Measurements from ENCODE around the gene DDX47. TPM values are rescaled to one million over a fixed set of nuclear protein-coding genes. Genes with fewer than 3 reads are reported as not detected.

The DDX47 gene
- total RNA-seq, 4 donors from 2014 or later = 49.2 to 66.7 (median 60.2) TPM

- no peaks in the 10 kb centered on the region for H3K36me3 ChIP-seq
- H3K27me3 ChIP-seq = no peaks in the 10 kb centered on the region
- 14 to 15% methylated on average over 9 of the region's 9 CpGs for WGBS, 2 donors (ENCODE audit: low coverage in 1 of 2)
- H3K4me1 ChIP-seq = peaks cover 5 to 53% (median 13%) of the 10 kb centered on the region in 3 donors
- peak overlapping the region in 1 of 2 donors; percentile 74 for H3K4me3 ChIP-seq
- peak; percentile 32 for ATAC-seq
- H3K27ac ChIP-seq = peak overlapping the region in 3 of 4 donors; percentile 89 to 98 (median 94)
- peak; percentile 68 to 84 (median 72) for TF ChIP-seq CTCF (IDR thresholded peaks at IDR 0.05)
- TF ChIP-seq POLR2A (IDR thresholded peaks at IDR 0.05) = no peak
- TF ChIP-seq POLR2AphosphoS5 (IDR thresholded peaks at IDR 0.05) = peak; percentile 24
- TF ChIP-seq EP300 (IDR thresholded peaks at IDR 0.05) = no peak
- H3K9me3 ChIP-seq = no peaks in the 10 kb centered on the region
Measured at GRCh38 chr12:12788675-12789368, 24.3 kb upstream of the DDX47 start.

GRCh38 chr12:12790956-12791355 lies 22.2 kb upstream of the DDX47 start:
- WGBS, 2 donors (ENCODE audit: low coverage in 1 of 2) = 46 to 52% methylated on average over 4 of the region's 4 CpGs
- Histone ChIP-seq H3K27ac (no peak overlapping the region), H3K36me3 (no peaks in the 10 kb centered on the region), H3K4me3 (no peak overlapping the region), H3K4me1 (peaks cover 5 to 53% (median 13%) of the 10 kb centered on the region in 3 donors), H3K27me3 (no peaks in the 10 kb centered on the region), H3K9me3 (no peaks in the 10 kb centered on the region)
- TF ChIP-seq EP300 (IDR thresholded peaks at IDR 0.05) (no peak), CTCF (IDR thresholded peaks at IDR 0.05) (no peak), POLR2A (IDR thresholded peaks at IDR 0.05) (no peak), POLR2AphosphoS5 (IDR thresholded peaks at IDR 0.05) (no peak)
- ATAC-seq = no peak

GRCh38 chr12:12791756-12792369 lies 21.3 kb upstream of the DDX47 start:
- Histone ChIP-seq H3K36me3 (no peaks in the 10 kb centered on the region), H3K4me3 (peak overlapping the region in 1 of 2 donors; percentile 22), H3K27me3 (no peaks in the 10 kb centered on the region), H3K4me1 (peaks cover 5 to 45% (median 13%) of the 10 kb centered on the region in 3 donors), H3K9me3 (no peaks in the 10 kb centered on the region), H3K27ac (peak overlapping the region in 3 of 4 donors; percentile 20 to 62 (median 44))
- TF ChIP-seq POLR2A (IDR thresholded peaks at IDR 0.05) (no peak), POLR2AphosphoS5 (IDR thresholded peaks at IDR 0.05) (no peak), CTCF (IDR thresholded peaks at IDR 0.05) (no peak), EP300 (IDR thresholded peaks at IDR 0.05) (no peak)
- WGBS, 2 donors (ENCODE audit: low coverage in 1 of 2) = 5 to 7% methylated on average over 3 to 7 of the region's 7 CpGs
- no peak for ATAC-seq

GRCh38 chr12:12792421-12792820 lies 20.7 kb upstream of the DDX47 start:
- H3K27ac ChIP-seq = peak overlapping the region in 2 of 4 donors; percentile 44 to 62
- no peak for ATAC-seq

More at GRCh38 chr12:12792421-12792820, 20.7 kb upstream of the DDX47 start:
- no peaks in the 10 kb centered on the region for H3K9me3 ChIP-seq
- H3K27me3 ChIP-seq = no peaks in the 10 kb centered on the region
- no peaks in the 10 kb centered on the region for H3K36me3 ChIP-seq
- no peak for TF ChIP-seq POLR2A (IDR thresholded peaks at IDR 0.05)
- TF ChIP-seq EP300 (IDR thresholded peaks at IDR 0.05) = no peak
- TF ChIP-seq CTCF (IDR thresholded peaks at IDR 0.05) = no peak
- no peak for TF ChIP-seq POLR2AphosphoS5 (IDR thresholded peaks at IDR 0.05)
- H3K4me3 ChIP-seq = no peak overlapping the region
- H3K4me1 ChIP-seq = peaks cover 5 to 41% (median 11%) of the 10 kb centered on the region in 3 donors
- 30 to 36% methylated on average over 3 to 6 of the region's 6 CpGs for WGBS, 2 donors (ENCODE audit: low coverage in 1 of 2)

Measured in gastroesophageal sphincter (tissue), 4 donors.